Stimulated activated CD4-positive, alpha-beta T cell treated with anti-CD3 and anti-CD28 coated beads, TNF-alpha, amount 100 ng/mL, for 24 hours (primary cell): ENCODE measurements around the gene PLEKHM2.

Experiments
- DNase-seq, 3 experiments: peaks; one replicate each; pipeline ENCODE4 v3.0.0-alpha.2; 2020; ENCODE audit warnings: low read depth in 3 of 3

The PLEKHM2 gene

GRCh38 chr1:15726508-15726907 is 42.4 kb downstream of the PLEKHM2 start:
- no peak for DNase-seq

- DNase-seq: no peak
Observed at GRCh38 chr1:15727021-15727420, 42.9 kb downstream of the PLEKHM2 start.

- DNase-seq: no peak
Observed at GRCh38 chr1:15727424-15727823, 43.3 kb downstream of the PLEKHM2 start.

- DNase-seq: no peak
Observed at GRCh38 chr1:15727866-15728534, 43.9 kb downstream of the PLEKHM2 start.

GRCh38 chr1:15728937-15729657 is 45.0 kb downstream of the PLEKHM2 start:
- DNase-seq: no peak

- DNase-seq: no peak
Observed at GRCh38 chr1:15730423-15730822, 46.3 kb downstream of the PLEKHM2 start.

GRCh38 chr1:15730936-15731335 is 46.8 kb downstream of the PLEKHM2 start:
- no peak for DNase-seq

GRCh38 chr1:15731735-15732685 is 47.9 kb downstream of the PLEKHM2 start:
- no peak for DNase-seq

- DNase-seq: no peak
Observed at GRCh38 chr1:15732686-15733081, 48.6 kb downstream of the PLEKHM2 start.

- DNase-seq: no peak
Observed at GRCh38 chr1:15733218-15733725, 49.2 kb downstream of the PLEKHM2 start.

- no peak for DNase-seq
Observed at GRCh38 chr1:15733726-15734226, 49.7 kb downstream of the PLEKHM2 start.

GRCh38 chr1:15734296-15734695 is 50.2 kb downstream of the PLEKHM2 start:
- DNase-seq: no peak

GRCh38 chr1:15734901-15735300 is 50.8 kb downstream of the PLEKHM2 start:
- no peak for DNase-seq

GRCh38 chr1:15735304-15736037 is 51.4 kb downstream of the PLEKHM2 start:
- no peak for DNase-seq

GRCh38 chr1:15736038-15736891 is 52.1 kb downstream of the PLEKHM2 start, which contains the start of gene SLC25A34:
Gene SLC25A34, plus strand, starts transcription at chr1:15736258. Its CDS starts 228 bp downstream, at chr1:15736486.
- DNase-seq: no peak

GRCh38 chr1:15736892-15737261 is 52.8 kb downstream of the PLEKHM2 start:
- no peak for DNase-seq

- DNase-seq: no peak
Observed at GRCh38 chr1:15737324-15738319, 53.5 kb downstream of the PLEKHM2 start.

- DNase-seq: no peak
Observed at GRCh38 chr1:15738416-15739113, 54.4 kb downstream of the PLEKHM2 start.
